Melanocyte of skin (primary cell): ENCODE results near the gene PRPS2. TPM values are rescaled to one million over a fixed set of nuclear protein-coding genes. Genes with fewer than 3 reads are reported as not detected.

ENCODE experiments used
- total RNA-seq, 2 donors: library from RNA; depleted of rRNA; stranded (reverse); fragments of >200 nt; gene quantifications; 2 replicates each; pipeline ENCODE4 v1.2.3, GENCODE V29; 2012

Gene PRPS2
- 10 to 100 TPM; 50.9 to 70.3 TPM for total RNA-seq

DNA sequence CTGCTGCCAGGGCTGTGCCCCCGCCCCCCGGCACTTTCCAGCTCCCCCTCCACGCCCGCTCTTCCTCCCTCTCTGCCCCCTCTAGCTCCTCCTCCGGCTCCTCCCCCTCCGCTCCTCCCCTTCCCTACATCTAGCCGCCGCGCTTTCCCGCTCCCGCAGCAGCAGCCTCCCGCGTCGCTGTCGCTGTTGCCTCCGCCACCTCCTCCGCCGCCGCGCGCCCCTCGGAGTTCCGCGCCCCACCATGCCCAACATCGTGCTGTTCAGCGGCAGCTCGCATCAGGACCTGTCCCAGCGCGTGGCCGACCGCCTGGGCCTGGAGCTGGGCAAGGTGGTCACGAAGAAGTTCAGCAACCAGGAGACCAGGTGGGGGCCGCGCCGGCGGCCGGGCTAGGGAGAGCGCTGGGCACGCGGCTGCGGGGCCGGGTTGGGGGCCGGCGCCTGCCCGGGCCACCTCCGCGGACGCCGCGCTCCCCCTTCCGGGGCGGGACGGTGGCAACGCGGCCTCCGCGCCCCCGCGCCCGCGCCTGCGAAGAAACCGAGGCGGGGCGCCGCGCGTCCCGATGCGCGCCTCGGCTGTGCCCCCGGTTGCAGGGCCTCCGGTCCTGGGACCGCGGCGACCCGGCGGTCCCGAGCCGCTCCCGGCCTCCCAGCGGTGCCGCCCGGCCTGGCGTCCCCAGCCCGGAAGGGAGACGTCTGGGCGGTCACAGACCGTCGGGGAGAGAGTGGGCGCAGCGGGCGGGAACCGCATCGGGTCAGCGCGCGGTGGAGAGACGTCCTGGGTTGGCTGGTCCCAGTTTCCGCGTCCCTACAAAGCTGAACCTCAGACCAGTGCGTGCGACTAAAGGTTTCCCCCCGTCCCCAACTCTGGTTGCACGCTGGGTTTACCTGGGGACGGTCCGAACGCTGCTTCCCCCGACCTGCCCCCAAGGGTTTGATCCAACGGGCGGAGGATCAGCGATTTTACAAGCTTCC is at the start of gene PRPS2:
Gene PRPS2, plus strand, starts transcription at position 156 of the 972 bp plus-strand sequence. Its CDS starts 86 bp downstream, at position 242.

DNA sequence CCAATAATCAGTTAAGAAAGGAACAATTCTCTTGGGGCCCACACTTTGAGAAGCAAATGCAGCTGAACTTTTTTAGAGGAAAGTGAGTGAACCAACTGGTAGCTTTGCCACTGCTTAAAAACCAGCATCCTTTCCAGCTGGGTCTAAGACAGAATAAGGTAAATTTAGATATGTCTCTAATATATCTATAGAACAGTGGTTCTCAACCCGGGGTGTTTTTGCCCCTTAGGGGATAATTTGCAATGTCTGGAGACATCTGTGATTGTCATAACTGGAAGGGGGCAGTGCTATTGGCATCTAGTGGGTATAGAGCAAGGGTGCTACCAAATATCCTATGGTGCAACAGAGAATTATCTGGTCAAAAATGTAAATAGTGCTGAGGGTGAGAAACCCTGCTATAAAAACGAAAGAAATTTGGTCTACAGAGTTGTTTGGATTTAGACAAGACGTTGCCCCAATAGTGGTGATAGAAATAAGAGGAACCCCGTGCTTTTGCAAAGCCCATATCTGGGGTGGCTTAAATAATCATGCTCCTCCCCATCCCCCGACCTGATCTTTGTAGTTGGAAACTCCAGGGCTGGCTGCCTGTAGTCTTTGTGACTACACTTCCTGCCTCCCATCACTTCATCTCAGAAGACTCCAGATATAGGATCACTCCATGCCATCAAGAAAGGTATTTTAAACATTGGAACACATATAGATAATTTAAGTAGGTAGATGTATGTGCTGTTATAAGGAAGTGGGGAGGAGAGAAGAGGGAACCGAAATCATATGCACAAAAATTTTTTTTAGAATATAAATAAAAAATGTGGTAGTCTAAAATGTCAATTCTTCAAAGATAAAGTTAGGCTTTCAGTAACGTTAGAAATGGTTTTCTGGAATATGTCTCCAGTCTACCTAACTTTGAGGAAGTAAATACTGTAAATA is 75.5 kb downstream of the PRPS2 start, which contains the start of gene TLR7:
Gene TLR7, plus strand, starts transcription at position 622 of the 927 bp plus-strand sequence. CDS start 507 bp downstream, outside the sequence.

Other genes with a start within 250 kb of the PRPS2 start
- not detected for gene TLR7, start 75.7 kb downstream of the PRPS2 start, total RNA-seq
- not detected for gene TLR8, start 115.2 kb downstream of the PRPS2 start, total RNA-seq
- gene TMSB4X, start 183.7 kb downstream of the PRPS2 start, total RNA-seq = 100 to 1,000 TPM; 106 to 277 TPM